B cell (primary cell): ENCODE data around the gene SRA1. TPM values are rescaled to one million over a fixed set of nuclear protein-coding genes. Genes with fewer than 3 reads are reported as not detected.
A peak's percentile ranks its signal among the peaks of the same experiment; 100 is the strongest.

Experiments used
- ATAC-seq: fragments of 200-7000 bp; cut with Tn5 transposase; one replicate; pipeline ENCODE4 v1.10.0; 2021; ENCODE audit warnings: low read depth, mild to moderate bottlenecking, moderate number of reproducible peaks, moderate library complexity
- CTCF ChIA-PET: fragments of 350-600 bp; sonication (Branson Sonifier 250); formaldehyde crosslinking; loops from one replicate; lab custom pipeline; 2021; ENCODE audit warnings: antibody characterized with exemption, inconsistent platforms; lab: Charles Lee
- POLR2A ChIA-PET: fragments of 350-600 bp; sonication (Branson Sonifier 250); formaldehyde crosslinking; loops from one replicate; lab custom pipeline; 2021; ENCODE audit warnings: antibody characterized with exemption; lab: Charles Lee
- DNase-seq: peaks from one replicate; pipeline ENCODE4 v3.0.0; 2013
- H2AFZ ChIP-seq: 2 replicates; pipeline ENCODE4 v1.6.1; 2012; ENCODE audit warnings: mild to moderate bottlenecking, low read depth, low read length; ENCODE audit not compliant: insufficient read depth, poor library complexity, severe bottlenecking
- H3K27ac ChIP-seq, 2 donors: 1 replicate in 1 of 2; 2 replicates in 1 of 2; pipeline ENCODE4 v1.5.1; 2012 to 2013; ENCODE audit warnings: low read length in 2 of 2, mild to moderate bottlenecking in 2 of 2, moderate library complexity in 1 of 2
- H3K27me3 ChIP-seq, 4 experiments: fragments of 200-600 bp in 1 of 4; sonication (generic) in 1 of 4; replicated peaks in 1 of 4; 1 replicate in 2 of 4; 2 replicates in 2 of 4; pipeline versions ENCODE4 v1.6.1 to v1.7.0; 2013 to 2016; ENCODE audit warnings: low read length in 3 of 4, mild to moderate bottlenecking in 2 of 4, mixed read lengths in 1 of 4, moderate library complexity in 1 of 4; ENCODE audit not compliant: insufficient read depth in 4 of 4, control insufficient read depth in 3 of 4; ENCODE audit errors: control extremely low read depth in 1 of 4
- H3K36me3 ChIP-seq, 2 experiments: replicated peaks in 1 of 2; 1 replicate in 1 of 2; 2 replicates in 1 of 2; pipeline versions ENCODE4 v1.6.1 to v1.7.1; 2013; ENCODE audit warnings: low read length in 1 of 2; ENCODE audit not compliant: insufficient read depth in 2 of 2, control insufficient read depth in 1 of 2; ENCODE audit errors: control extremely low read depth in 1 of 2, extremely low read depth in 1 of 2
- H3K4me1 ChIP-seq, 2 donors: fragments of 200-600 bp in 1 of 2; sonication (generic) in 1 of 2; 1 replicate in 1 of 2; 2 replicates in 1 of 2; pipeline versions ENCODE4 v1.5.1 to v1.6.1; 2013 to 2017; ENCODE audit warnings: low read length in 2 of 2; ENCODE audit not compliant: control insufficient read depth in 2 of 2, insufficient read depth in 2 of 2
- H3K4me2 ChIP-seq: replicated peaks from 2 replicates; pipeline ENCODE3; 2012; ENCODE audit warnings: mild to moderate bottlenecking, low read depth, low read length; ENCODE audit not compliant: poor library complexity, severe bottlenecking
- H3K4me3 ChIP-seq, 5 experiments: fragments of 200-600 bp in 1 of 5; sonication (generic) in 1 of 5; 1 replicate in 3 of 5; 2 replicates in 2 of 5; pipeline versions ENCODE4 v1.5.1 to v1.7.0; 2011 to 2016; ENCODE audit warnings: low read length in 4 of 5, mild to moderate bottlenecking in 4 of 5, low read depth in 2 of 5, control low read depth in 1 of 5, moderate library complexity in 1 of 5; ENCODE audit not compliant: insufficient read depth in 1 of 5; ENCODE audit errors: control extremely low read depth in 1 of 5, extremely low read depth in 1 of 5
- H3K79me2 ChIP-seq: fragments of 200-600 bp; sonication (generic); one replicate; pipeline ENCODE4 v1.6.0; 2016; ENCODE audit warnings: low read length; ENCODE audit not compliant: control insufficient read depth, insufficient read depth
- H3K9ac ChIP-seq: fragments of 200-600 bp; sonication (generic); 2 replicates; pipeline ENCODE4 v1.6.1; 2017; ENCODE audit warnings: mild to moderate bottlenecking, low read length, moderate library complexity
- H3K9me3 ChIP-seq, 3 donors: one replicate each; pipeline versions ENCODE4 v1.6.1 to v1.7.1; 2013; ENCODE audit warnings: low read length in 2 of 3; ENCODE audit not compliant: control insufficient read depth in 2 of 3, insufficient read depth in 1 of 3; ENCODE audit errors: control extremely low read depth in 1 of 3
- H4K20me1 ChIP-seq: 2 replicates; pipeline ENCODE4 v1.6.0; 2012; ENCODE audit warnings: mild to moderate bottlenecking, low read length; ENCODE audit not compliant: insufficient read depth, control insufficient read depth, poor library complexity, severe bottlenecking
- H3K27ac Mint-ChIP-seq: one replicate; pipeline ENCODE4 v1.8.0; 2021; ENCODE audit warnings: mixed read lengths
- H3K27me3 Mint-ChIP-seq: one replicate; pipeline ENCODE4 v1.8.0; 2021; ENCODE audit warnings: mixed read lengths
- H3K4me1 Mint-ChIP-seq: one replicate; pipeline ENCODE4 v1.8.0; 2021; ENCODE audit warnings: mixed read lengths
- H3K4me3 Mint-ChIP-seq: one replicate; pipeline ENCODE4 v1.8.0; 2021; ENCODE audit warnings: mixed read lengths
- H3K9me3 Mint-ChIP-seq: one replicate; pipeline ENCODE4 v1.8.0; 2022; ENCODE audit warnings: mixed read lengths; ENCODE audit not compliant: insufficient read depth
- CTCF ChIP-seq: fragments of 200-600 bp; IDR thresholded peaks from one replicate; pipeline ENCODE4 v1.8.0; 2022; ENCODE audit warnings: antibody characterized with exemption, mild to moderate bottlenecking
- EZH2 ChIP-seq: IDR thresholded peaks from 2 replicates; pipeline ENCODE4 v1.6.1; 2012; ENCODE audit warnings: borderline replicate concordance, low read depth, mild to moderate bottlenecking, moderate library complexity, low read length; ENCODE audit not compliant: insufficient read depth, poor library complexity, severe bottlenecking
- WGBS: methylation state at CpG from one replicate; pipeline ENCODE4 v1.1.5; 2013; ENCODE audit warnings: missing lambda C conversion rate; ENCODE audit not compliant: insufficient coverage; 5-methylcytosine and 5-hydroxymethylcytosine counted together
- intact Hi-C: fragments of 100-400 bp; cut with micrococcal nuclease; formaldehyde crosslinking; loops from one replicate; pipeline ENCODE4 v1.10.0; 2022
- polyA plus RNA-seq: library from polyadenylated mRNA; depleted of rRNA; stranded (reverse); fragments of >200 nt; gene quantifications from 2 replicates; pipeline ENCODE4 v1.2.3, GENCODE V29; 2012
- total RNA-seq, 2 donors: library from RNA; stranded (reverse); fragments of 120-200 nt in 1 of 2; gene quantifications; 1 replicate in 1 of 2; 2 replicates in 1 of 2; pipeline versions ENCODE4 v1.2.3 to v1.2.4, GENCODE V29; 2013 to 2022

SRA1 gene
- total and polyA plus RNA-seq, 2 donors (not counting 1 experiment from before 2014, with no cell fraction given) = 23.2 to 25.6 TPM

DNA sequence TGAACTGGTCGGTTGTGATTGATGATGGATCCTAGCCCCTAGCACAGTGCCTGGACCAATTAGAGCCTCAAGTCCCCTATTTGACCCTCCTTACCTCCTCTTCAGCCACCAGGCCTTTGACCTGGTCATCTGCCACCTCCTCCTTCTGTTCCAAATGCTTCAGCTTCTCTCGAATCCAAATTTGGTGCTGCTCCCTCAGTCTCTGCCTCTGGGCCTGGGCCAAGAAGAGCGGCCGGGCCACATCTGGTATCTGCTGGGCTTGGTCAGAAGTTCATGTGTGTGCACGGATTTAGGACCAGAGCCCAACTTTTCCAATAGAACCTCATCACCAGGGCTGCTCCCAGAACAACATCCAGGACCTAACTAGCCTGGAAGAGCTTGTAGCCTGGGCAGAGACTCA is 13.8 kb upstream of the SRA1 start:
- DNase-seq (no peak), ATAC-seq (no peak)
- Mint-ChIP-seq H3K4me3 (no peak overlapping the region), H3K4me1 (peaks cover 28% of the 10 kb centered on the region), H3K9me3 (no peaks in the 10 kb centered on the region), H3K27ac (no peak overlapping the region), H3K27me3 (no peaks in the 10 kb centered on the region)
- ChIA-PET CTCF (interaction anchor here (1.2 kb wide), 1 partner anchor 149 kb away, joined by 5 read pairs; no protein-coding TSS in a partner anchor), POLR2A (no interaction called here)
- no peak overlapping the region for H3K27ac ChIP-seq
- peaks cover 8% of the 10 kb centered on the region for H3K79me2 ChIP-seq
- H3K4me1 ChIP-seq = peaks cover 17 to 23% of the 10 kb centered on the region in 2 donors
- H3K36me3 ChIP-seq = peaks cover 0 to 21% of the 10 kb centered on the region in 2 experiments
- H3K4me2 ChIP-seq = no peak overlapping the region
- no peak overlapping the region for H2AFZ ChIP-seq
- intact Hi-C loops = no loop called here
- H3K9ac ChIP-seq = no peak overlapping the region
- H3K4me3 ChIP-seq = no peak overlapping the region
- WGBS = 96% methylated on average over 4 of the region's 5 CpGs
- H4K20me1 ChIP-seq = no peaks in the 10 kb centered on the region
- TF ChIP-seq EZH2 (no peak), CTCF (no peak)
- no peaks in the 10 kb centered on the region for H3K27me3 ChIP-seq
- no peaks in the 10 kb centered on the region for H3K9me3 ChIP-seq

GRCh38 chr5:140570488-140570887 is 13.2 kb upstream of the SRA1 start:
- Histone ChIP-seq H3K4me3 (no peak overlapping the region), H3K36me3 (peaks cover 0 to 21% of the 10 kb centered on the region in 2 experiments), H3K4me2 (no peak overlapping the region), H2AFZ (no peak overlapping the region), H3K9ac (no peak overlapping the region), H4K20me1 (no peaks in the 10 kb centered on the region), H3K79me2 (peaks cover 9% of the 10 kb centered on the region), H3K27ac (peak overlapping the region in 1 of 2 donors; percentile 24), H3K9me3 (no peaks in the 10 kb centered on the region), H3K27me3 (no peaks in the 10 kb centered on the region), H3K4me1 (peaks cover 19 to 29% of the 10 kb centered on the region in 2 donors)
- Mint-ChIP-seq H3K27ac (peak overlapping the region; percentile 66), H3K27me3 (no peaks in the 10 kb centered on the region), H3K4me3 (no peak overlapping the region), H3K4me1 (peaks cover 33% of the 10 kb centered on the region), H3K9me3 (no peaks in the 10 kb centered on the region)
- ATAC-seq (no peak), DNase-seq (no peak)
- 100% methylated on average over 1 of the region's 1 CpG for WGBS
- ChIA-PET CTCF (interaction anchor here (1.2 kb wide), 1 partner anchor 150 kb away, joined by 5 read pairs; no protein-coding TSS in a partner anchor), POLR2A (no interaction called here)
- TF ChIP-seq EZH2 = no peak
- TF ChIP-seq CTCF = no peak
- intact Hi-C loops = no loop called here
